ENCODE measurements around the gene SRPK2. TPM values are rescaled to one million over a fixed set of nuclear protein-coding genes. Genes with fewer than 3 reads are reported as not detected.

SRPK2 gene
- total and polyA plus RNA-seq, 2 of the 8 experiments (the other 6 are each of a cell fraction or from before 2014, with no cell fraction given): 10.0 to 47.1 TPM

DNA sequence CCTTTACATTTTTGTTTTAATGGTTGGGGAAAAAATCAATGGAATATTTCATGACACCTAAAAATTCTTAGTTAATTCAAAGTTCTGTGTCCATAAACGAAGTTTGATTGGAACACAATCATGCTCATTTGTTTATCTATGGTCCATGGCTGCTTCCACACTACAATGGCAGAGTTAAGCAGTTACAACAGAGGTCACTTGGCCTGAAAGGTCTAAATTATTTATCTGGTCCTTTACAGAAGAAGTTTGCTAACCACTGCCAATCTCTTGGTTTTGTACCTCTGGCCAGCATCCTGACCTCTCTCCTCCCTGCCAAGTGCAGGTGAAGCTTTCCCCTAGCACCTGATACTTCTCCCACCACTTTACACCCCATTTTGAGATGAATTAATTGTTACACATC, 61.5 kb downstream of the SRPK2 start:
- Histone ChIP-seq H4K5ac (ENCODE audit: insufficient read length, low read depth, low read length) (no peak overlapping the region), H3K4me2 (ENCODE audit: insufficient read depth in 1 of 2, low read depth in 2 of 2, low read length in 2 of 2) (no peak overlapping the region), H3K36me3 (ENCODE audit: control insufficient read depth in 2 of 4, insufficient read depth in 4 of 4, low read length in 3 of 4) (no peaks in the 10 kb centered on the region; a peak in 1 of 8 replicates), H2AK5ac (ENCODE audit: low read depth, low read length) (no peak overlapping the region), H2BK12ac (ENCODE audit: low read depth, low read length) (no peak overlapping the region), H2BK20ac (ENCODE audit: low read length) (no peak overlapping the region), H3K18ac (ENCODE audit: extremely low read depth, low read length) (no peak overlapping the region), H2BK120ac (replicated peaks; ENCODE audit: low read depth, low read length) (peak overlapping the region; percentile 22), H3K4me1 (replicated peaks in 1 of 4; ENCODE audit: control insufficient read depth in 3 of 4, insufficient read depth in 4 of 4, low read length in 3 of 4) (no peaks in the 10 kb centered on the region), H3K14ac (ENCODE audit: insufficient read length) (no peak overlapping the region), H3K9me3 (ENCODE audit: insufficient read depth in 2 of 2, low read depth in 1 of 2, low read length in 1 of 2) (no peaks in the 10 kb centered on the region), H2BK15ac (ENCODE audit: low read length) (no peak overlapping the region), H4K20me1 (replicated peaks in 1 of 2; ENCODE audit: control insufficient read depth in 1 of 2, insufficient read depth in 2 of 2, low read length in 2 of 2) (peaks cover 1 to 11% of the 10 kb centered on the region in 2 experiments), H2BK5ac (ENCODE audit: low read depth, low read length) (0 out of 2 replicates have a peak overlapping the region, but pooled peaks have one; percentile 13), H4K91ac (replicated peaks; ENCODE audit: insufficient read length, low read length) (no peak overlapping the region), H3K56ac (replicated peaks; ENCODE audit: insufficient read length, low read depth, low read length) (no peak overlapping the region), H3K4me3 (ENCODE audit: extremely low read depth in 1 of 4, insufficient read depth in 2 of 4, low read depth in 3 of 4, low read length in 4 of 4) (no peak overlapping the region), H3K23me2 (ENCODE audit: low read depth, low read length) (no peaks in the 10 kb centered on the region; the same call in 1 of the 2 replicates), H3K23ac (ENCODE audit: insufficient read length) (no peak overlapping the region), H3K9ac (replicated peaks in 1 of 4; ENCODE audit: extremely low read depth in 1 of 4, low read depth in 3 of 4, low read length in 3 of 4) (no peak overlapping the region), H2AFZ (ENCODE audit: low read length) (no peak overlapping the region), H3K27ac (ENCODE audit: low read depth, low read length) (no peak overlapping the region), H3K79me1 (ENCODE audit: low read depth, low read length) (peaks cover 5% of the 10 kb centered on the region; the same call in 1 of the 2 replicates), H3K79me2 (ENCODE audit: control insufficient read depth in 1 of 2, insufficient read depth in 2 of 2, low read length in 2 of 2) (peaks cover 0 to 64% of the 10 kb centered on the region in 2 experiments; a peak in 3 of 4 replicates), H3K27me3 (replicated peaks in 1 of 4; ENCODE audit: control insufficient read depth in 3 of 4, extremely low read depth in 1 of 4, insufficient read depth in 3 of 4, low read length in 3 of 4) (no peaks in the 10 kb centered on the region), H4K8ac (ENCODE audit: extremely low read depth, insufficient read depth, low read length) (no peak overlapping the region), H3K4ac (replicated peaks; ENCODE audit: insufficient read length, low read depth, low read length) (no peak overlapping the region)
- ChIA-PET CTCF (ENCODE audit: partially characterized antibody) (interaction anchor here (1.0 to 1.4 kb wide), 2 partner anchors 29 to 80 kb away, joined by 3 read pairs; no protein-coding TSS in a partner anchor), POLR2A (ENCODE audit: partially characterized antibody) (no interaction called here)
- DNase-seq (ENCODE audit: low read depth in 1 of 2, low spot score in 2 of 2) (no peak), FAIRE-seq (no peak)
- 88% methylated on average over 1 of the region's 1 CpG; no CpG with 5 or more reads in 1 of the 2 experiments for whole genome bisulfite sequencing, 2 experiments (ENCODE audit: extremely low coverage in 1 of 2, insufficient coverage in 1 of 2, insufficient read length in 1 of 2, insufficient replicate concordance in 2 of 2, low coverage in 1 of 2, low lambda C conversion rate in 2 of 2, missing lambda C conversion rate in 1 of 2)
- TF ChIP-seq BACH1 (IDR thresholded peaks at IDR 0.05; ENCODE audit: low read length) (no peak), GTF2F1 (IDR thresholded peaks at IDR 0.05; ENCODE audit: borderline replicate concordance, low read depth, low read length) (no peak), CHD2 (IDR thresholded peaks at IDR 0.05; ENCODE audit: low read length) (no peak), PHF8 (conservative IDR thresholded peaks at IDR 0.05; ENCODE audit: low read depth, low read length) (no peak), RNF2 (IDR thresholded peaks at IDR 0.05; ENCODE audit: borderline replicate concordance, low read depth, low read length, missing control alignments, poor library complexity, severe bottlenecking) (no peak), NRF1 (IDR thresholded peaks at IDR 0.05; ENCODE audit: low read depth, low read length) (no peak)
- TF ChIP-seq, protein P1, sequence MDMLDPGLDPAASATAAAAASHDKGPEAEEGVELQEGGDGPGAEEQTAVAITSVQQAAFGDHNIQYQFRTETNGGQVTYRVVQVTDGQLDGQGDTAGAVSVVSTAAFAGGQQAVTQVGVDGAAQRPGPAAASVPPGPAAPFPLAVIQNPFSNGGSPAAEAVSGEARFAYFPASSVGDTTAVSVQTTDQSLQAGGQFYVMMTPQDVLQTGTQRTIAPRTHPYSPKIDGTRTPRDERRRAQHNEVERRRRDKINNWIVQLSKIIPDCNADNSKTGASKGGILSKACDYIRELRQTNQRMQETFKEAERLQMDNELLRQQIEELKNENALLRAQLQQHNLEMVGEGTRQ (IDR thresholded peaks at IDR 0.05; ENCODE audit: low read length): no peak
- TF ChIP-seq, protein P2, sequence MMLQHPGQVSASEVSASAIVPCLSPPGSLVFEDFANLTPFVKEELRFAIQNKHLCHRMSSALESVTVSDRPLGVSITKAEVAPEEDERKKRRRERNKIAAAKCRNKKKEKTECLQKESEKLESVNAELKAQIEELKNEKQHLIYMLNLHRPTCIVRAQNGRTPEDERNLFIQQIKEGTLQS (IDR thresholded peaks at IDR 0.05; ENCODE audit: insufficient read depth, low read depth, low read length): no peak
